Epithelial cell of proximal tubule (primary cell): ENCODE data around the gene PPP2R2B. TPM values are rescaled to one million over a fixed set of nuclear protein-coding genes. Genes with fewer than 3 reads are reported as not detected.

ENCODE experiments used
- DNase-seq: peaks from one replicate; pipeline ENCODE4 v3.0.0-alpha.2; 2011; ENCODE audit warnings: low read depth
- H3K4me3 ChIP-seq: 2 replicates; pipeline ENCODE4 v1.5.1; 2011; ENCODE audit warnings: low read depth, mild to moderate bottlenecking, low read length
- total RNA-seq: library from RNA; depleted of rRNA; stranded (reverse); fragments of >200 nt; gene quantifications from 2 replicates; pipeline ENCODE4 v1.2.3, GENCODE V29; 2015
- TF ChIP-seq, protein P1 (sequence below): conservative IDR thresholded peaks from 2 replicates; pipeline ENCODE4 v1.5.1; 2012; ENCODE audit warnings: low read depth, mild to moderate bottlenecking, low read length

PPP2R2B gene
- total RNA-seq, 1 donor from 2014 or later, result 3.9 TPM

GRCh38 chr5:146699664-146700418 lies 178.7 kb downstream of the PPP2R2B start:
- DNase-seq, result no peak
- no peak overlapping the region for H3K4me3 ChIP-seq
- TF ChIP-seq, protein P1, sequence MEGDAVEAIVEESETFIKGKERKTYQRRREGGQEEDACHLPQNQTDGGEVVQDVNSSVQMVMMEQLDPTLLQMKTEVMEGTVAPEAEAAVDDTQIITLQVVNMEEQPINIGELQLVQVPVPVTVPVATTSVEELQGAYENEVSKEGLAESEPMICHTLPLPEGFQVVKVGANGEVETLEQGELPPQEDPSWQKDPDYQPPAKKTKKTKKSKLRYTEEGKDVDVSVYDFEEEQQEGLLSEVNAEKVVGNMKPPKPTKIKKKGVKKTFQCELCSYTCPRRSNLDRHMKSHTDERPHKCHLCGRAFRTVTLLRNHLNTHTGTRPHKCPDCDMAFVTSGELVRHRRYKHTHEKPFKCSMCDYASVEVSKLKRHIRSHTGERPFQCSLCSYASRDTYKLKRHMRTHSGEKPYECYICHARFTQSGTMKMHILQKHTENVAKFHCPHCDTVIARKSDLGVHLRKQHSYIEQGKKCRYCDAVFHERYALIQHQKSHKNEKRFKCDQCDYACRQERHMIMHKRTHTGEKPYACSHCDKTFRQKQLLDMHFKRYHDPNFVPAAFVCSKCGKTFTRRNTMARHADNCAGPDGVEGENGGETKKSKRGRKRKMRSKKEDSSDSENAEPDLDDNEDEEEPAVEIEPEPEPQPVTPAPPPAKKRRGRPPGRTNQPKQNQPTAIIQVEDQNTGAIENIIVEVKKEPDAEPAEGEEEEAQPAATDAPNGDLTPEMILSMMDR, result no peak

- no peak overlapping the region for H3K4me3 ChIP-seq
- no peak for DNase-seq
- TF ChIP-seq, protein P1, result no peak
Measured at GRCh38 chr5:146699138-146699537, 179.4 kb downstream of the PPP2R2B start.

DNA sequence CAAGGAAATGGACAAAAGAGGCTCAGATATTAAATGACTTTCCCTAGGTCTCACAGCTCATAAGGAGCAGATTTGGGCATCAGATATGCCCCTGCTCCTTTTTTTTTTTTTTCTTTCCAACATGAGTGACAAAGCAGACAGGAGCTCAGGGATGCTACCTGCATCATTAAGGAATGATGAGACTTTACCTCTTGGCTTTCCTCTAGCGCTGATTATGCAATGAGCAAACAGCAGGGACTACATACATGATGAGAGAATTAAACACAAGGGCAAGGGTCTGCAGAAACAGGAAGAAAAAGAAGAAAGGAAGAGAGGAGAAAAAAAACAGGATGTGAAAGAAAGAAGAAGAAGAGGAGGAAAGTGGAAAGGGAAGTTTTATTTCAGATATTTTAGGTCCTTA lies 179.9 kb downstream of the PPP2R2B start:
- TF ChIP-seq, protein P1, result no peak
- DNase-seq, result no peak
- H3K4me3 ChIP-seq, result no peak overlapping the region

- TF ChIP-seq, protein P1, result no peak
- H3K4me3 ChIP-seq, result no peak overlapping the region
Measured at GRCh38 chr5:146697211-146697610, 181.3 kb downstream of the PPP2R2B start.

DNA sequence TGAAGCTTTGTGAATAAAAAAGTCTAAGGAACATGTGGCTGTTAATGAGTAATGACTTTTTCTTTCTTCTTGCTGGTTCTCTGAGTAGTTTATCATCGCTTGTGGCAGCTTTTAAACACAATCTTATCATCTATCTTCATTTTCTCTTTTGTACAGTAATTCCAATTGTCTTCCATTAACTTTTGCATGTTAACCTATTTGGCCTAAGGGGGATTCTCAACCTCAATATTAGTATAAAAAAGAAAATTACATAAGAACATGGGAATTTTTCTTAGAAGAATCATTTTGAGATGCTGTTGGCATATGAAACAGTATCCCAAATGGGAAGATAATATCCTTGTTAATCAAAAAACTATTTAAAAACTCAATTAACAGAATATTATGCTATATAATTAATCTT lies 182.9 kb downstream of the PPP2R2B start:
- no peak for DNase-seq
- TF ChIP-seq, protein P1, result no peak
- no peak overlapping the region for H3K4me3 ChIP-seq

More at GRCh38 chr5:146697211-146697610, 181.3 kb downstream of the PPP2R2B start:
- no peak for DNase-seq

DNA sequence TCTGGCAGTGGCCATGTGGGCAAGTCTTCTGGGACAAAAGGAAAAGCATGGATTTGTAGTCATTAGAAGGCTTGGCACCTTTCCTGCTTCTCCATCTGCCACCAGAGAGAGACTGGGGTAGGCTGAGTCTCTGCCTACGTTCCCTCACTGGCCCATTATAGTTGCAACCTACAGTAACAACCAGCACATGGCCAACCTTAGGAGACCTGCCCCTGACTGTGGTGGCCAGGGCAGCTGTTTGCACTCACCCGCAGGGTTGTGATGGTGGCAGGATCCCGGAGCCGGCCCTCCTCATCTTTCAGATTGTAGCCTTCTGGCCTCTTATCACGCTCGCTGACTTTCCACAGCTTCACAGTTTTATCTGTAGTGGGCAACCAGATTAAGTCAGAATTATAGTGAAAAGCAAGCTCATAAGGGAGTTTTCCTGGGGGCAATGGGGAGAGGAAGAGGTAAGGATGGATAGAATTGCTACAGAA lies 187.6 kb downstream of the PPP2R2B start:
- no peak for DNase-seq
- no peak overlapping the region for H3K4me3 ChIP-seq
- TF ChIP-seq, protein P1, result no peak

- TF ChIP-seq, protein P1, result no peak
- DNase-seq, result no peak
- no peak overlapping the region for H3K4me3 ChIP-seq
Measured at GRCh38 chr5:146687630-146688029, 190.9 kb downstream of the PPP2R2B start.
